Activated naive CD8-positive, alpha-beta T cell treated with anti-CD3 and anti-CD28 coated beads for 36 hours (primary cell): ENCODE measurements around the gene TREM1. TPM values are rescaled to one million over a fixed set of nuclear protein-coding genes. Genes with fewer than 3 reads are reported as not detected.
A peak's percentile ranks its signal among the peaks of the same experiment; 100 is the strongest.

Experiments used
- DNase-seq: peaks from one replicate; pipeline ENCODE4 v3.0.0; 2021
- H3K27ac Mint-ChIP-seq: one replicate; pipeline ENCODE4 v1.8.0; 2022; ENCODE audit warnings: mild to moderate bottlenecking, moderate library complexity, mixed read lengths
- H3K27me3 Mint-ChIP-seq: one replicate; pipeline ENCODE4 v1.8.0; 2022; ENCODE audit warnings: mild to moderate bottlenecking, mixed read lengths
- H3K36me3 Mint-ChIP-seq: one replicate; pipeline ENCODE4 v1.8.0; 2021; ENCODE audit warnings: mild to moderate bottlenecking, mixed read lengths
- H3K4me1 Mint-ChIP-seq: one replicate; pipeline ENCODE4 v1.8.0; 2021; ENCODE audit warnings: mixed read lengths
- H3K4me3 Mint-ChIP-seq: one replicate; pipeline ENCODE4 v1.8.0; 2022; ENCODE audit warnings: mild to moderate bottlenecking, moderate library complexity, mixed read lengths
- H3K9me3 Mint-ChIP-seq: one replicate; pipeline ENCODE4 v1.8.0; 2022; ENCODE audit warnings: mixed read lengths
- total RNA-seq, 2 experiments: library from RNA; stranded (reverse); gene quantifications; one replicate each; pipeline ENCODE4 v1.2.3, GENCODE V29; 2021

The TREM1 gene
- total RNA-seq: under 1 TPM in 1 of 2 experiments, not detected in 1; 0.30 TPM

DNA sequence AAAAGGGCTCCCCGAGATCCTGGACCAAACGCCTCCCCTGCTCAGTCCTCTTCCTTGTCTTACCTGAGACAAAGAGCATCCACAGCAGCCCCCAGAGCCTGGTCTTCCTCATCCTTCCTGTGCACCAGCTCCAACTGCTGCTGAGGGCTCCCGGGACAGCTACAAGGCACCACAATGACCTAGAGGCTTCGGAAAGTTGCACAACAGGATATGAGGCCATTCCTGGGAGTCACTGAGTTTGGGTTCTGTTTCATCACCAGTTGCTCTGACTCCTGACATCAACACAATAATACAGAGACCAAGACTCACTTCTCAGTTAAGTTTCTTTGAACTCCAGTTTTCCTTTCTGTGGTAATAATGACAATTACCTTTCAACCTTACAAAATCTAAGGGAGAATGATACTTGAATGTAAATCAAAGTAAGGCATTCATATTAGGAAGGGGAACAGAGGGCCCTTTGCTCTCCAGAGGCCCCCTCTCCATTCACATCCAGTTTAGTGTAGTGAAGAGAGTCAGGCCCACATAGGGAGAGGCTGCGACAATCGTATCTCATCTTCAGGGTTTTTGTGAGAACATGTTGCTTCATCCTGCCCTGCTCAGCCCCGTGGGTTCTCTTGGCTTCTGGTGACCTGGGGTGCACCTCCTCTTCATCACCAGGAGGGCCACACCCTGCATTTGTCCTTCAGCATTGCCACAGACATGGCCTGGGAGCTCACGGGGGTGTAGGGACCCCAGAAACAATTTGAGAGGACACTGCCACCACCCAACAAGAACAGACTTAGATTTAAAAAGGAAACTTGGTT, at the start of gene TREM1:
Gene TREM1 (minus strand): TSS at position 139 of the 803 bp plus-strand sequence. CDS start 27 bp downstream, at position 112.
- no peak for DNase-seq
- no peaks in the 10 kb centered on the region for H3K27me3 Mint-ChIP-seq
- no peaks in the 10 kb centered on the region for H3K9me3 Mint-ChIP-seq
- no peak within 1 kb of the TSS for H3K27ac Mint-ChIP-seq
- peaks cover 12% of the 10 kb centered on the region for H3K4me1 Mint-ChIP-seq
- no peak within 1 kb of the TSS for H3K4me3 Mint-ChIP-seq
- H3K36me3 Mint-ChIP-seq: no peaks in the 10 kb centered on the region

DNA sequence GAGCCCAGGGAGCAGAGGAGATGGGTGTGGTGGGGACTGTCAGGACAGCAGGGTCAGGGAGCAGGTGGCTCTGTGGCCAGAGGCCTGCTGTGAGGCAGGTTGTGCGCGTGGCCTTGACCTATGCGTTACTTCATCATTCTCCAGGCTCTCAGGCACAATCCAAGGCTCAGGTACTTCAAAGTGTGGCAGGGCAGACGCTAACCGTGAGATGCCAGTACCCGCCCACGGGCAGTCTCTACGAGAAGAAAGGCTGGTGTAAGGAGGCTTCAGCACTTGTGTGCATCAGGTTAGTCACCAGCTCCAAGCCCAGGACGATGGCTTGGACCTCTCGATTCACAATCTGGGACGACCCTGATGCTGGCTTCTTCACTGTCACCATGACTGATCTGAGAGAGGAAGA, 49.5 kb upstream of the TREM1 start:
- Mint-ChIP-seq H3K27ac (peak overlapping the region; percentile 57), H3K4me3 (no peak overlapping the region), H3K27me3 (no peaks in the 10 kb centered on the region), H3K9me3 (no peaks in the 10 kb centered on the region), H3K4me1 (peaks cover 44% of the 10 kb centered on the region), H3K36me3 (no peaks in the 10 kb centered on the region)
- no peak for DNase-seq

- Mint-ChIP-seq H3K27me3 (no peaks in the 10 kb centered on the region), H3K9me3 (no peaks in the 10 kb centered on the region), H3K4me3 (peak within 1 kb of the TSS; percentile 59), H3K4me1 (peaks cover 44% of the 10 kb centered on the region), H3K36me3 (no peaks in the 10 kb centered on the region), H3K27ac (peak within 1 kb of the TSS; percentile 90)
- no peak for DNase-seq
Observed at GRCh38 chr6:41335296-41335695, 48.8 kb upstream of the TREM1 start, which contains the start of gene NCR2. Gene NCR2, plus strand, starts transcription at chr6:41335608. Its CDS starts 269 bp downstream, at chr6:41335877.

DNA sequence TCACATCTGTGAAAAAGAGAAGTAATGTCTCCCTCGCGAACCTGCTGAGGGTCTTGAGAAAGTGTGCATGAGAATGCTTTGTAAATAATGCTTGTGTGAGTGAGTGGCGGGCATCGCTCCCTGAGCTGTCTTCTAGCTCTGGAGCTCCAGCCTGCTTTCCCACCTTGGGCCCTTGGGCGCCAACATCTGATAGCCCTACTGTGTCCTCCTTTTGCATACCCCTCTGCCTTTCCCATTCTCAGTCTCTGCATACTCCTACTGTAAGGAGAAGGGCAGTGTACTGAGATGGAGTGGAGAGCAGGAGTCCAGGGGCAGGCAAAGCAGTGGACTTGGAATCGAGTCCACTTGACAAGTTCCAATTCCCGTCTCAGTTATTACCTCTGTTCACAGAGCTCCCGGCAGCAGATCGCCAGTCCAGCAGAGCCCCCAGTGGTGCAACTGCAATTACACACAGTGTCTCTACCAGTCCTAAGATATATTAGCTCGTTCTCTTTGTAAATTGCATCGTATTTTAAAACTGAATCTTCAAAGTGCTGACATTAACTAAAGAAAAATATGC, 48.1 kb upstream of the TREM1 start:
- Mint-ChIP-seq H3K4me3 (peak overlapping the region; percentile 59), H3K4me1 (peaks cover 44% of the 10 kb centered on the region), H3K27ac (peak overlapping the region; percentile 90), H3K36me3 (no peaks in the 10 kb centered on the region), H3K9me3 (no peaks in the 10 kb centered on the region), H3K27me3 (no peaks in the 10 kb centered on the region)
- no peak for DNase-seq

GRCh38 chr6:41332842-41333736, 46.6 kb upstream of the TREM1 start:
- Mint-ChIP-seq H3K36me3 (no peaks in the 10 kb centered on the region), H3K27me3 (no peaks in the 10 kb centered on the region), H3K4me1 (peaks cover 44% of the 10 kb centered on the region), H3K9me3 (no peaks in the 10 kb centered on the region), H3K4me3 (peak overlapping the region; percentile 59), H3K27ac (peak overlapping the region; percentile 90)
- DNase-seq: no peak

DNA sequence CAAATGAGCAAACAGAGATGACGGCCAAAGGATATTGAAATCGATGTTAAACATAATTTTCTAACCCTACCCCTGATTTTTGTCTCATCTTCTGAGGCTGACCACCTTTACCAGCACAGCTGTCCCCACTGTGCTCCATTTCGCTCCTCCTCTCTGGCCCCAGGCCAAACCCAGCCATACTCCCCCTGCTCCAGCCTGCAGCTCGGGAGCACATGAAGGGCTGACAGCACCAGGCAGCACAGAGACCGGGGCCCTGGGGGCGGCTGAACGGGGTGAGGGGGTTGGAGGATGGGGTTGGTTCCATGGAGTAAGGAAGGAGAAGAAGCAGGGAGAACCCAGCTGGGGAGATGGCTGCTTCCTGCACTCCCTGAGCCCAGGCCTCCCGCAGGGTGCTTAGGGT, 45.8 kb upstream of the TREM1 start:
- Mint-ChIP-seq H3K9me3 (no peaks in the 10 kb centered on the region), H3K4me1 (peaks cover 44% of the 10 kb centered on the region), H3K4me3 (no peak overlapping the region), H3K27ac (peak overlapping the region; percentile 54), H3K27me3 (no peaks in the 10 kb centered on the region), H3K36me3 (no peaks in the 10 kb centered on the region)
- no peak for DNase-seq

- H3K4me3 Mint-ChIP-seq: no peak overlapping the region
- no peaks in the 10 kb centered on the region for H3K9me3 Mint-ChIP-seq
- peak overlapping the region; percentile 54 for H3K27ac Mint-ChIP-seq
- H3K27me3 Mint-ChIP-seq: no peaks in the 10 kb centered on the region
- DNase-seq: no peak
- H3K36me3 Mint-ChIP-seq: no peaks in the 10 kb centered on the region
- peaks cover 42% of the 10 kb centered on the region for H3K4me1 Mint-ChIP-seq
Observed at GRCh38 chr6:41331401-41332150, 45.1 kb upstream of the TREM1 start.

DNA sequence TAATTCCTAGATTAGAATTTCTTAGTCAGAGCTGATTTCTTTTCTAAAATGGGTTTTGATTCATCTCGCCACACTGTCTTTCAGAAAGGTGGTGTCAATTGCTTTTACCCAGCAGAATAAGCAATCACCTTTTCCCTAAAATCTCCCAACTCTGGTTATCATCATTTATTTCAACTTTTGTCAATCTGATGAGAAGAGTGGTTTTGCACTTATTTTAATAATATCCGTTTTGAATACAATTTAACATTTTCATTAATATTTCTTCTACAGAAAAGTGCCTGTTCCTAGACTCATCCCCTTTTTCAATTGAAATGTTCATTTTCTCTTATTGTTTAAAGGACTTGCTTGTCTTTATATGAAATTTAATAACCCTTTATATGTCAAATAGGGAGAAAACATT, 40.7 kb upstream of the TREM1 start:
- no peaks in the 10 kb centered on the region for H3K27me3 Mint-ChIP-seq
- H3K4me1 Mint-ChIP-seq: peaks cover 3% of the 10 kb centered on the region
- no peak for DNase-seq
- no peaks in the 10 kb centered on the region for H3K36me3 Mint-ChIP-seq
- H3K9me3 Mint-ChIP-seq: no peaks in the 10 kb centered on the region
- no peak overlapping the region for H3K4me3 Mint-ChIP-seq
- H3K27ac Mint-ChIP-seq: no peak overlapping the region

GRCh38 chr6:41326092-41326491, 39.6 kb upstream of the TREM1 start:
- no peak overlapping the region for H3K4me3 Mint-ChIP-seq
- H3K4me1 Mint-ChIP-seq: no peaks in the 10 kb centered on the region
- DNase-seq: no peak
- H3K27me3 Mint-ChIP-seq: no peaks in the 10 kb centered on the region
- H3K9me3 Mint-ChIP-seq: no peaks in the 10 kb centered on the region
- no peaks in the 10 kb centered on the region for H3K36me3 Mint-ChIP-seq
- no peak overlapping the region for H3K27ac Mint-ChIP-seq

DNA sequence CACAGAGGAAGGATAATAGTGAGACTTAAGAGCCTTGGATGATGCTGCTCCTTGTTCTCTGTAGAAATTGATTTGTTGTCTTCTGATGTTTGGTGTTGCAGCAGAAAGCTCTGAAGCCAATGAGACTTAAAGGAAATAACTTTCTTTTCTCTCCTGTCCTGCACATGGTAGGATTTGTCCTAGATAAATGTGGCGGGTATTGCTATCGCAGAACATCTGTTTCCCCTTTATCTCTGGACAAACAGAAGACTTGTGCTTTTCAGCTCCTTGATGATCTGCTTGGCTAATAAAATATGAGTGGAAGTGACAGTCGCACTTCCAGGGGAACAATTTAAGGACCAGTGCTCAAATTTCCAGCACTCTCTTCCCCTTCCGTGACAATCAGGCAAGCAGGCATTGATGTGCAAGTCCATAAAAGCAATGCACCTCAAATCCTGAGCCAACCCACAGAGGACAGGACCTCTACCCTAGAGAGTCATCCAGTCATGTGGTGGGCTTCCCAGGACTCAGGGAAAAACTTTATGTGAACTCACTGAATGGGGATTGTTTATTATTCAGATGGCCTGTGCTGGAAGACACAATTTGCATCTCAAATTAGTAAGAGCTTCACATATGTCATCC, 39.1 kb upstream of the TREM1 start:
- Mint-ChIP-seq H3K27ac (no peak overlapping the region), H3K27me3 (no peaks in the 10 kb centered on the region), H3K4me3 (no peak overlapping the region), H3K36me3 (no peaks in the 10 kb centered on the region), H3K9me3 (no peaks in the 10 kb centered on the region), H3K4me1 (no peaks in the 10 kb centered on the region)
- no peak for DNase-seq

GRCh38 chr6:41321183-41321582, 34.7 kb upstream of the TREM1 start:
- peaks cover 19% of the 10 kb centered on the region for H3K4me1 Mint-ChIP-seq
- DNase-seq: no peak
- no peak overlapping the region for H3K4me3 Mint-ChIP-seq
- H3K27me3 Mint-ChIP-seq: no peaks in the 10 kb centered on the region
- H3K9me3 Mint-ChIP-seq: no peaks in the 10 kb centered on the region
- H3K27ac Mint-ChIP-seq: no peak overlapping the region
- no peaks in the 10 kb centered on the region for H3K36me3 Mint-ChIP-seq

GRCh38 chr6:41318654-41319565, 32.4 kb upstream of the TREM1 start:
- H3K4me1 Mint-ChIP-seq: peaks cover 19% of the 10 kb centered on the region
- peak overlapping the region; percentile 84 for H3K27ac Mint-ChIP-seq
- H3K4me3 Mint-ChIP-seq: peak overlapping the region; percentile 69
- H3K36me3 Mint-ChIP-seq: no peaks in the 10 kb centered on the region
- no peaks in the 10 kb centered on the region for H3K9me3 Mint-ChIP-seq
- H3K27me3 Mint-ChIP-seq: no peaks in the 10 kb centered on the region
- peak; percentile 83 for DNase-seq

- Mint-ChIP-seq H3K27ac (no peak overlapping the region), H3K36me3 (no peaks in the 10 kb centered on the region), H3K9me3 (no peaks in the 10 kb centered on the region), H3K4me3 (peak overlapping the region; percentile 69), H3K4me1 (peaks cover 19% of the 10 kb centered on the region), H3K27me3 (peaks cover 1% of the 10 kb centered on the region)
- DNase-seq: no peak
Observed at GRCh38 chr6:41318261-41318653, 31.8 kb upstream of the TREM1 start.
